Islet precursor cell (in vitro differentiated cells): ENCODE results near the gene TCN2.
"Not testable (repeated sequence)": the region's sequence is repeated elsewhere in the genome, so short reads cannot be mapped to it uniquely, and the experiment has no call there.

ENCODE experiments used
- DNase-seq: peaks from one replicate; pipeline ENCODE4 v3.0.0-alpha.2; 2018

The TCN2 gene

GRCh38 chr22:30612789-30613188 is 5.8 kb downstream of the TCN2 start:
- no peak for DNase-seq

- no peak for DNase-seq
These were observed 7.3 kb downstream of the TCN2 start for GRCh38 chr22:30614268-30614667.

- no peak for DNase-seq
These were observed 7.9 kb downstream of the TCN2 start for GRCh38 chr22:30614879-30615278.

GRCh38 chr22:30615543-30615954 is 8.6 kb downstream of the TCN2 start:
- no peak for DNase-seq

- DNase-seq, result no peak
These were observed 10.8 kb downstream of the TCN2 start for GRCh38 chr22:30617819-30618218.

- DNase-seq, result not testable (repeated sequence)
These were observed 12.9 kb downstream of the TCN2 start for GRCh38 chr22:30619909-30620308.

GRCh38 chr22:30626413-30626812 is 19.4 kb downstream of the TCN2 start:
- no peak for DNase-seq

GRCh38 chr22:30627471-30627870 is 20.5 kb downstream of the TCN2 start:
- no peak for DNase-seq

- DNase-seq, result no peak
These were observed 21.5 kb downstream of the TCN2 start for GRCh38 chr22:30628491-30628890.

GRCh38 chr22:30631469-30631868 is 24.5 kb downstream of the TCN2 start:
- not testable (repeated sequence) for DNase-seq

GRCh38 chr22:30634471-30635233 is 27.7 kb downstream of the TCN2 start:
- peak; percentile 92 for DNase-seq

- DNase-seq, result peak; percentile 96
These were observed 28.6 kb downstream of the TCN2 start, which contains the start of gene SLC35E4 for GRCh38 chr22:30635273-30636225. Gene SLC35E4 (plus strand): TSS chr22:30635781. CDS start chr22:30636451, 670 bp downstream.

- peak; percentile 56 for DNase-seq
These were observed 29.5 kb downstream of the TCN2 start for GRCh38 chr22:30636226-30637077.

- DNase-seq, result peak; percentile 70
These were observed 30.7 kb downstream of the TCN2 start for GRCh38 chr22:30637701-30638114.

- DNase-seq, result peak; percentile 59
These were observed 33.4 kb downstream of the TCN2 start for GRCh38 chr22:30640361-30640760.

- DNase-seq, result peak; percentile 29
These were observed 34.0 kb downstream of the TCN2 start for GRCh38 chr22:30640839-30641430.

- DNase-seq, result peak; percentile 38
These were observed 36.3 kb downstream of the TCN2 start for GRCh38 chr22:30643055-30643875.

- peak; percentile 45 for DNase-seq
These were observed 39.7 kb downstream of the TCN2 start for GRCh38 chr22:30646518-30647160.

GRCh38 chr22:30647536-30647935 is 40.6 kb downstream of the TCN2 start:
- no peak for DNase-seq

GRCh38 chr22:30648825-30649224 is 41.9 kb downstream of the TCN2 start:
- DNase-seq, result peak; percentile 28
